ENCODE results near the gene CRYBB1.

The CRYBB1 gene

GRCh38 chr22:26586556-26587325 is 31.1 kb downstream of the CRYBB1 start:
- peaks cover 7% of the 10 kb centered on the region; the same call in 1 of the 2 replicates for H4K20me1 ChIP-seq (ENCODE audit: insufficient read depth, low read length)
- H2AFZ ChIP-seq (ENCODE audit: low read length) = no peak overlapping the region
- H3K27ac ChIP-seq (ENCODE audit: low read length) = peak overlapping the region; percentile 63; the same call in 1 of the 2 replicates
- H3K27me3 ChIP-seq (replicated peaks; ENCODE audit: insufficient read depth, low read length) = no peaks in the 10 kb centered on the region
- H3K79me2 ChIP-seq (ENCODE audit: low read length) = peaks cover 80% of the 10 kb centered on the region
- DNase-seq = peak; percentile 46
- H3K4me3 ChIP-seq (ENCODE audit: low read length) = peak overlapping the region; percentile 35; the same call in 1 of the 2 replicates
- TF ChIP-seq EZH2phosphoT487 (IDR thresholded peaks at IDR 0.05; ENCODE audit: low read length) = no peak
- H3K4me1 ChIP-seq (ENCODE audit: low read length) = peaks cover 38% of the 10 kb centered on the region
- peaks cover 35% of the 10 kb centered on the region for H3F3A ChIP-seq (ENCODE audit: insufficient read depth, low read length)
- H3K9me3 ChIP-seq (replicated peaks; ENCODE audit: insufficient read depth, low read length) = no peaks in the 10 kb centered on the region
- H3K4me2 ChIP-seq (ENCODE audit: low read depth, low read length) = peak overlapping the region; percentile 59
- H3K36me3 ChIP-seq (replicated peaks; ENCODE audit: insufficient read depth, low read length) = 0 out of 2 replicates have a peak, but pooled peaks cover 3% of the 10 kb centered on the region
- H3K9ac ChIP-seq (ENCODE audit: low read length) = peak overlapping the region; percentile 43; the same call in 1 of the 2 replicates
- no peaks in the 10 kb centered on the region for H3K9me2 ChIP-seq (replicated peaks; ENCODE audit: insufficient read depth, low read length)

- Histone ChIP-seq H3K9me2 (replicated peaks; ENCODE audit: insufficient read depth, low read length) (no peaks in the 10 kb centered on the region), H3K9me3 (replicated peaks; ENCODE audit: insufficient read depth, low read length) (no peaks in the 10 kb centered on the region), H3K4me3 (ENCODE audit: low read length) (no peak overlapping the region), H3K27me3 (replicated peaks; ENCODE audit: insufficient read depth, low read length) (no peaks in the 10 kb centered on the region), H3K9ac (ENCODE audit: low read length) (no peak overlapping the region), H3K27ac (ENCODE audit: low read length) (no peak overlapping the region), H2AFZ (ENCODE audit: low read length) (no peak overlapping the region), H3K4me2 (ENCODE audit: low read depth, low read length) (no peak overlapping the region), H4K20me1 (ENCODE audit: insufficient read depth, low read length) (peaks cover 14% of the 10 kb centered on the region; the same call in 1 of the 2 replicates), H3F3A (ENCODE audit: insufficient read depth, low read length) (peaks cover 30% of the 10 kb centered on the region), H3K79me2 (ENCODE audit: low read length) (peaks cover 95% of the 10 kb centered on the region), H3K4me1 (ENCODE audit: low read length) (peaks cover 44% of the 10 kb centered on the region), H3K36me3 (replicated peaks; ENCODE audit: insufficient read depth, low read length) (0 out of 2 replicates have a peak, but pooled peaks cover 6% of the 10 kb centered on the region)
- no peak for DNase-seq
- no peak for TF ChIP-seq EZH2phosphoT487 (IDR thresholded peaks at IDR 0.05; ENCODE audit: low read length)
Observed at GRCh38 chr22:26585104-26585790, 32.6 kb downstream of the CRYBB1 start.

GRCh38 chr22:26584010-26584409 is 33.8 kb downstream of the CRYBB1 start:
- Histone ChIP-seq H3K79me2 (ENCODE audit: low read length) (peaks cover 100% of the 10 kb centered on the region), H3K4me2 (ENCODE audit: low read depth, low read length) (no peak overlapping the region), H3K9me3 (replicated peaks; ENCODE audit: insufficient read depth, low read length) (no peaks in the 10 kb centered on the region), H3F3A (ENCODE audit: insufficient read depth, low read length) (peaks cover 37% of the 10 kb centered on the region), H3K9ac (ENCODE audit: low read length) (no peak overlapping the region), H3K4me3 (ENCODE audit: low read length) (no peak overlapping the region), H3K4me1 (ENCODE audit: low read length) (peaks cover 56% of the 10 kb centered on the region), H2AFZ (ENCODE audit: low read length) (no peak overlapping the region), H3K36me3 (replicated peaks; ENCODE audit: insufficient read depth, low read length) (0 out of 2 replicates have a peak, but pooled peaks cover 8% of the 10 kb centered on the region), H3K9me2 (replicated peaks; ENCODE audit: insufficient read depth, low read length) (no peaks in the 10 kb centered on the region), H3K27ac (ENCODE audit: low read length) (no peak overlapping the region), H3K27me3 (replicated peaks; ENCODE audit: insufficient read depth, low read length) (no peaks in the 10 kb centered on the region), H4K20me1 (ENCODE audit: insufficient read depth, low read length) (peaks cover 16% of the 10 kb centered on the region; the same call in 1 of the 2 replicates)
- DNase-seq = no peak
- TF ChIP-seq CTCF (IDR thresholded peaks at IDR 0.05; ENCODE audit: low read length) = no peak
- TF ChIP-seq EZH2phosphoT487 (IDR thresholded peaks at IDR 0.05; ENCODE audit: low read length) = no peak
- TF ChIP-seq EZH2 (optimal IDR thresholded peaks at IDR 0.05; ENCODE audit: low read depth, low read length) = no peak

- Histone ChIP-seq H4K20me1 (ENCODE audit: insufficient read depth, low read length) (peaks cover 18% of the 10 kb centered on the region; the same call in 1 of the 2 replicates), H3K36me3 (replicated peaks; ENCODE audit: insufficient read depth, low read length) (peaks cover 11% of the 10 kb centered on the region; the same call in 1 of the 2 replicates), H2AFZ (ENCODE audit: low read length) (no peak overlapping the region), H3K9ac (ENCODE audit: low read length) (no peak overlapping the region), H3K4me2 (ENCODE audit: low read depth, low read length) (peak overlapping the region; percentile 12; the same call in 1 of the 2 replicates), H3K79me2 (ENCODE audit: low read length) (peaks cover 100% of the 10 kb centered on the region), H3K27ac (ENCODE audit: low read length) (peak overlapping the region; percentile 17; the same call in 1 of the 2 replicates), H3K27me3 (replicated peaks; ENCODE audit: insufficient read depth, low read length) (no peaks in the 10 kb centered on the region), H3K4me1 (ENCODE audit: low read length) (peaks cover 52% of the 10 kb centered on the region), H3K9me2 (replicated peaks; ENCODE audit: insufficient read depth, low read length) (no peaks in the 10 kb centered on the region), H3F3A (ENCODE audit: insufficient read depth, low read length) (peaks cover 16% of the 10 kb centered on the region), H3K4me3 (ENCODE audit: low read length) (no peak overlapping the region), H3K9me3 (replicated peaks; ENCODE audit: insufficient read depth, low read length) (no peaks in the 10 kb centered on the region)
- no peak for TF ChIP-seq EZH2 (optimal IDR thresholded peaks at IDR 0.05; ENCODE audit: low read depth, low read length)
- no peak for TF ChIP-seq CTCF (IDR thresholded peaks at IDR 0.05; ENCODE audit: low read length)
- TF ChIP-seq EZH2phosphoT487 (IDR thresholded peaks at IDR 0.05; ENCODE audit: low read length) = no peak
- no peak for DNase-seq
Observed at GRCh38 chr22:26581633-26582168, 36.1 kb downstream of the CRYBB1 start.

All from MM.1S (cell line).